Mucosa of stomach (tissue), 1 donor: ENCODE measurements around the gene COA6.
A peak's percentile ranks its signal among the peaks of the same experiment; 100 is the strongest.
"Not testable (repeated sequence)": the region's sequence is repeated elsewhere in the genome, so short reads cannot be mapped to it uniquely, and the experiment has no call there.

ENCODE experiments used
- H3K27me3 ChIP-seq: one replicate; pipeline ENCODE4 v1.7.0; 2013; ENCODE audit warnings: mild to moderate bottlenecking, low read length; ENCODE audit not compliant: control insufficient read depth, insufficient read depth
- H3K36me3 ChIP-seq: one replicate; pipeline ENCODE4 v1.7.0; 2013; ENCODE audit warnings: low read length; ENCODE audit not compliant: control insufficient read depth, insufficient read depth
- H3K4me1 ChIP-seq: one replicate; pipeline ENCODE4 v1.7.0; 2013; ENCODE audit warnings: mild to moderate bottlenecking, low read length; ENCODE audit not compliant: control insufficient read depth, insufficient read depth
- H3K4me3 ChIP-seq: one replicate; pipeline ENCODE4 v1.7.0; 2013; ENCODE audit warnings: low read length
- H3K9ac ChIP-seq: one replicate; pipeline ENCODE4 v1.7.0; 2013; ENCODE audit warnings: mild to moderate bottlenecking, low read length, moderate library complexity
- H3K9me3 ChIP-seq: one replicate; pipeline ENCODE4 v1.7.0; 2013; ENCODE audit warnings: mild to moderate bottlenecking, low read length, moderate library complexity; ENCODE audit not compliant: control insufficient read depth
- donor health status: Pancreatic carcinoma.

COA6 gene

GRCh38 chr1:234345237-234345636 lies 28.0 kb upstream of the COA6 start:
- H3K9ac ChIP-seq: no peak overlapping the region
- no peak overlapping the region for H3K4me3 ChIP-seq
- H3K27me3 ChIP-seq: peaks cover 11% of the 10 kb centered on the region
- H3K36me3 ChIP-seq: no peaks in the 10 kb centered on the region
- H3K9me3 ChIP-seq: no peaks in the 10 kb centered on the region
- H3K4me1 ChIP-seq: no peaks in the 10 kb centered on the region

- no peaks in the 10 kb centered on the region for H3K9me3 ChIP-seq
- H3K4me3 ChIP-seq: no peak overlapping the region
- H3K36me3 ChIP-seq: no peaks in the 10 kb centered on the region
- H3K9ac ChIP-seq: no peak overlapping the region
- no peaks in the 10 kb centered on the region for H3K4me1 ChIP-seq
- peaks cover 11% of the 10 kb centered on the region for H3K27me3 ChIP-seq
These were observed 24.3 kb upstream of the COA6 start for GRCh38 chr1:234348964-234349363.

- Histone ChIP-seq H3K27me3 (no peaks in the 10 kb centered on the region), H3K9me3 (no peaks in the 10 kb centered on the region), H3K4me3 (no peak overlapping the region), H3K4me1 (no peaks in the 10 kb centered on the region), H3K9ac (no peak overlapping the region), H3K36me3 (no peaks in the 10 kb centered on the region)
These were observed 17.3 kb upstream of the COA6 start for GRCh38 chr1:234355782-234356510.

GRCh38 chr1:234356615-234357269 lies 16.5 kb upstream of the COA6 start:
- not testable (repeated sequence) for H3K9me3 ChIP-seq, H3K36me3 ChIP-seq, H3K4me1 ChIP-seq, H3K27me3 ChIP-seq
- Histone ChIP-seq H3K4me3 (peak overlapping the region; percentile 39), H3K9ac (peak overlapping the region; percentile 56)

DNA sequence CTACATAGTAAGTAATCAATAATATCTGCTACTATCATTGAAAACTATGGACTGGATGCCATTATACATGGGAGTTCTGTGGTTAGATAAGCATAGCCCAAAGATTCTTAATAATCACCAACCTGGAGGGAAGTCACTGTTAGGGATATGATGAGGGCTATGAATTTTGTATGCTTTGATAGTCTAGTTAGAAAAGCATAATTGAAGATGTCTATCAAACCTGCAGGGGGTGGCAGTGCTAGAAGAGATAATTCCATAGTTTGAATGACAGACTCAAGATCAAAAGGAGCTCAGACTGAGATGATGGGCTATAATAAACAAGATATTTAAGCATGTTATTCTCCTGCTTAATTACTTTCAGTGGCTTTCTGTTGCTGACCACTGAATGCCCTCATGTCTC lies 15.4 kb upstream of the COA6 start:
- H3K9ac ChIP-seq: no peak overlapping the region
- H3K4me3 ChIP-seq: no peak overlapping the region
- no peaks in the 10 kb centered on the region for H3K27me3 ChIP-seq
- no peaks in the 10 kb centered on the region for H3K4me1 ChIP-seq
- no peaks in the 10 kb centered on the region for H3K36me3 ChIP-seq
- H3K9me3 ChIP-seq: no peaks in the 10 kb centered on the region

GRCh38 chr1:234361102-234361603 lies 12.1 kb upstream of the COA6 start:
- no peaks in the 10 kb centered on the region for H3K27me3 ChIP-seq
- H3K36me3 ChIP-seq: no peaks in the 10 kb centered on the region
- H3K9ac ChIP-seq: no peak overlapping the region
- H3K4me1 ChIP-seq: no peaks in the 10 kb centered on the region
- no peaks in the 10 kb centered on the region for H3K9me3 ChIP-seq
- no peak overlapping the region for H3K4me3 ChIP-seq

GRCh38 chr1:234362558-234362957 lies 10.7 kb upstream of the COA6 start:
- Histone ChIP-seq H3K36me3 (no peaks in the 10 kb centered on the region), H3K4me3 (no peak overlapping the region), H3K9ac (no peak overlapping the region), H3K27me3 (no peaks in the 10 kb centered on the region), H3K4me1 (no peaks in the 10 kb centered on the region), H3K9me3 (no peaks in the 10 kb centered on the region)

DNA sequence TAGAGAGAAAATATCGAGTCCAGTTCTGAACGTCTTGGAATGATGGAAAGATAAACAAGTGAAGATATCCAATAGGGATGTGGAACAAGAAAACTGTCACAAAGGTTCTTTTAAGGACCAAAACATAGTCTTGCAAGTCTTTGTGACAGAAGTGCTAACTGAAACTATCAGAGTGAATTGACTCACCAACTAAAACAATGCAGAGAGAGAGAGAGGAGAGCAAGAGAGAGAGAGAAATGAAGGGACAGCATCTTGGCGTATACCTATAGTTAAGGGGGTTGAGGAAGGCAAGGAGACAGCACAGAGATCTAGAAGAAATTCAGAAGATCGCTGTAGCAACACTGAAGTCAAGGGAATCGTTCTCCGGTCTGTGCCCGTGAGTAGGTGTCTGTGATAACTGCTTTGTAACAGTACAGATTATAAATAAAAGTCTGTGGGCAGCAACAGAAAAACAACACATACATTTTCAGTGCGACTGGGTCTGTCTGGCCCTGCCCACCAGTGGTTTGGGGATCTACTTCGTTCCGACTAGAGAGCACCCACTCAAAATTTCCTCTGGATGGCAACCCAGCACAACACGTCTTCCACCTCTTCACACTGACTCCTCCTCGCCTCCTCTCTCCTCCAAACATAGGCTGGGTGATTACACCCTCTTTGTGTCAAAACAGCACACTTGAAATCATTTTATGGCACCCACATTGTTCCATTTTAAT lies 4.8 kb upstream of the COA6 start:
- Histone ChIP-seq H3K9me3 (no peaks in the 10 kb centered on the region), H3K36me3 (no peaks in the 10 kb centered on the region), H3K4me1 (no peaks in the 10 kb centered on the region), H3K9ac (no peak overlapping the region), H3K4me3 (no peak overlapping the region), H3K27me3 (no peaks in the 10 kb centered on the region)

DNA sequence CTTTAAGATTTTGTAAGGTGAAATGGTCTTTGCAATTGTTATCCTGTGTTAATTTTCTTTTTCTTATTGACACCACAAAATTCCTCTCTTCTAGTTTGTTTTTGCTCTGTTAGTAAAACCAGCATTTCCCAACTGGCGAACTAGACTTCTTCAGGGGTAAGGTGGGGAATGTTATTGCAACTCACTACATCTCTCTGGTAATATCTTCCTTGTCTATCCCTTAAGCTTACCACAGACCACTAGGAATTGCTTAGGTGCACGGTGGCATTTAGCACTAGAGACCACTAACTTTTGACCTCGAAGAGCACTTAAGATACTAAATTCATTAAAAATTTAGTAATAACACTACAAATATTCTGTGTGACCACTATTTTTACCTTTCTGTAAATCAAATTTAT lies 4.2 kb upstream of the COA6 start:
- Histone ChIP-seq H3K27me3 (no peaks in the 10 kb centered on the region), H3K9ac (no peak overlapping the region), H3K9me3 (no peaks in the 10 kb centered on the region), H3K4me1 (no peaks in the 10 kb centered on the region), H3K4me3 (no peak overlapping the region), H3K36me3 (no peaks in the 10 kb centered on the region)

DNA sequence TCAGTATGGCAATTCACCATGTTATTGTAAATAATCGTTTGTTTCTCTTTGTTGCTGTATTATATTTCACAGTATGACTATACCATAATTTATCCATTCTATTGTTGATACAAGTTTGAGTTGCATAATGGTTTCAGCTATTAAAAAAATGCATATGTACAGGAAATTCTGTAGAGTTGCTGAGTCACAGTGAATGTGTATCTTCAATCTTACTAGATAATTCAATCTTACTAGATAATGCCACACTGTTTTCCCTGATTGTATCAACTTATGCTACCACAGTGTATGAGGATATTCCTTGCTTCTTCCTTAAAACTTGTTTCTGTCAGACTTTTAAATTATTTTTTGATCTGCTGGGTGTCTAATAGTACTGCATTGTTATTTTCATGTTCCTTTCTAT lies 3.5 kb upstream of the COA6 start:
- Histone ChIP-seq H3K36me3 (no peaks in the 10 kb centered on the region), H3K27me3 (no peaks in the 10 kb centered on the region), H3K9ac (no peak overlapping the region), H3K4me3 (no peak overlapping the region), H3K4me1 (peaks cover 5% of the 10 kb centered on the region), H3K9me3 (no peaks in the 10 kb centered on the region)

DNA sequence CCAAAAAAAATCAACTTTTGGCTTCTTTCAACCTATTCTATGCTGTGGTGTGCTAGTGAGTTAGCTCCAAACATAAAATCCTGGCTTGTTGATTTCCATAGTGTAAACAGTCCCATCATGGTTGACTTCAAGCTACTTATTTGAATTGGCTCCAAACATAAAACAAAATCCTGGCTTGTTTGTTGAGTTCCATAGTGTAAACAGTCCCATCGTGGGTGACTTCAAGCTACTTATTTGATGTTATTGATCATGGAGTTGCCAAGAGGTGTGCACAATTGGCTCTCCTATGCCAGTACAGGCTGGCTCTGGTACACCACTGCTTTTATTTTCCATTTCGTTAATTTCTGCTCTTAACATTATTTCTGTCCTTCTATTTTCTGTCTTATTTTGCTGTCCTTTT lies 1.8 kb upstream of the COA6 start:
- H3K9me3 ChIP-seq: no peaks in the 10 kb centered on the region
- H3K4me3 ChIP-seq: no peak overlapping the region
- H3K27me3 ChIP-seq: no peaks in the 10 kb centered on the region
- no peak overlapping the region for H3K9ac ChIP-seq
- no peaks in the 10 kb centered on the region for H3K36me3 ChIP-seq
- peaks cover 5% of the 10 kb centered on the region for H3K4me1 ChIP-seq
